NCI-H748 (cell line): Measurements from ENCODE around the gene KCNAB3.

ENCODE experiments used
- DNase-seq: peaks from one replicate; lab custom pipeline; 2025; ENCODE audit not compliant: unreplicated experiment; lab: John Stamatoyannopoulos, UW

Gene KCNAB3

GRCh38 chr17:7881276-7882054, 48.2 kb downstream of the KCNAB3 start:
- DNase-seq = peak; percentile 49

- no peak for DNase-seq
These were observed 49.4 kb downstream of the KCNAB3 start for GRCh38 chr17:7880076-7880868.

GRCh38 chr17:7878234-7878633, 51.4 kb downstream of the KCNAB3 start:
- no peak for DNase-seq

GRCh38 chr17:7875804-7876370, 53.8 kb downstream of the KCNAB3 start:
- DNase-seq = no peak

- DNase-seq = no peak
These were observed 56.6 kb downstream of the KCNAB3 start for GRCh38 chr17:7873051-7873450.
